ENCODE data around the gene CTCFL.

DNA sequence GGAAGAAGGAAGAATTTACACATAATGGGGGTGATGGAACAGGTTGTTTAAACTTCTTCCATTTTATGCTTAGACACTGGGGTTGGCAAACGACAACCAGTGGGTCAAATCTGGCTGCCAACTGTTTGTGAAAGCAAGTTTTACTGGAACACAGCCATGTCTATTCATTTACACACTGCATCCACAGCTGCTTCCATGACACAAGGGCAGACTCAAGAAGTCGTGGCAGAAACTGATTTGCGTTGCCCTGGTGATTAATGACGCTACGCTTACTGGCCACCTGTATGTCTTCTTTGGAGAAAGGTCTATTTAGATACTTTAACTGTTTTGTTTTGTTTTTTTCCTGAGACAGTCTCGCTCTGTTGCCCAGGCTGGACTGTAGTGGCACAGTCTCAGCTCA is 19.0 kb downstream of the CTCFL start:
- TF ChIP-seq, protein P1, sequence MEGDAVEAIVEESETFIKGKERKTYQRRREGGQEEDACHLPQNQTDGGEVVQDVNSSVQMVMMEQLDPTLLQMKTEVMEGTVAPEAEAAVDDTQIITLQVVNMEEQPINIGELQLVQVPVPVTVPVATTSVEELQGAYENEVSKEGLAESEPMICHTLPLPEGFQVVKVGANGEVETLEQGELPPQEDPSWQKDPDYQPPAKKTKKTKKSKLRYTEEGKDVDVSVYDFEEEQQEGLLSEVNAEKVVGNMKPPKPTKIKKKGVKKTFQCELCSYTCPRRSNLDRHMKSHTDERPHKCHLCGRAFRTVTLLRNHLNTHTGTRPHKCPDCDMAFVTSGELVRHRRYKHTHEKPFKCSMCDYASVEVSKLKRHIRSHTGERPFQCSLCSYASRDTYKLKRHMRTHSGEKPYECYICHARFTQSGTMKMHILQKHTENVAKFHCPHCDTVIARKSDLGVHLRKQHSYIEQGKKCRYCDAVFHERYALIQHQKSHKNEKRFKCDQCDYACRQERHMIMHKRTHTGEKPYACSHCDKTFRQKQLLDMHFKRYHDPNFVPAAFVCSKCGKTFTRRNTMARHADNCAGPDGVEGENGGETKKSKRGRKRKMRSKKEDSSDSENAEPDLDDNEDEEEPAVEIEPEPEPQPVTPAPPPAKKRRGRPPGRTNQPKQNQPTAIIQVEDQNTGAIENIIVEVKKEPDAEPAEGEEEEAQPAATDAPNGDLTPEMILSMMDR (IDR thresholded peaks at IDR 0.05) = no peak
- TF ChIP-seq POLR2A (IDR thresholded peaks at IDR 0.05) = no peak
- no peak for TF ChIP-seq EP300 (IDR thresholded peaks at IDR 0.05)
